ENCODE data around the gene AFG3L2.

AFG3L2 gene

GRCh38 chr18:12299862-12300261, 77.2 kb downstream of the AFG3L2 start:
- no peak for DNase-seq

GRCh38 chr18:12296457-12296856, 80.6 kb downstream of the AFG3L2 start:
- DNase-seq, result no peak

GRCh38 chr18:12296087-12296403, 81.0 kb downstream of the AFG3L2 start:
- no peak for DNase-seq

GRCh38 chr18:12295389-12296086, 81.5 kb downstream of the AFG3L2 start:
- DNase-seq, result no peak

- no peak for DNase-seq
Measured at GRCh38 chr18:12293831-12294230, 83.2 kb downstream of the AFG3L2 start.

- DNase-seq, result no peak
Measured at GRCh38 chr18:12291690-12292089, 85.3 kb downstream of the AFG3L2 start.

GRCh38 chr18:12291161-12291560, 85.9 kb downstream of the AFG3L2 start:
- DNase-seq, result no peak

- no peak for DNase-seq
Measured at GRCh38 chr18:12290086-12290485, 86.9 kb downstream of the AFG3L2 start.

GRCh38 chr18:12288403-12288755, 88.6 kb downstream of the AFG3L2 start:
- no peak for DNase-seq

- no peak for DNase-seq
Measured at GRCh38 chr18:12287684-12288402, 89.2 kb downstream of the AFG3L2 start.

- no peak for DNase-seq
Measured at GRCh38 chr18:12287131-12287681, 89.8 kb downstream of the AFG3L2 start.

- no peak for DNase-seq
Measured at GRCh38 chr18:12283666-12284065, 93.4 kb downstream of the AFG3L2 start.

- no peak for DNase-seq
Measured at GRCh38 chr18:12283256-12283655, 93.8 kb downstream of the AFG3L2 start.

GRCh38 chr18:12282442-12283039, 94.5 kb downstream of the AFG3L2 start:
- DNase-seq, result no peak

- no peak for DNase-seq
Measured at GRCh38 chr18:12281861-12282260, 95.2 kb downstream of the AFG3L2 start.

GRCh38 chr18:12279781-12280531, 97.1 kb downstream of the AFG3L2 start:
- no peak for DNase-seq
